NCI-H446 (cell line): ENCODE measurements around the gene SARS2.
"Not testable (repeated sequence)": the region's sequence is repeated elsewhere in the genome, so short reads cannot be mapped to it uniquely, and the experiment has no call there.

Experiments used
- DNase-seq, 2 experiments: peaks; one replicate each; lab custom pipeline; 2025; lab: John Stamatoyannopoulos, UW

The SARS2 gene

GRCh38 chr19:38946229-38947010 is 15.9 kb upstream of the SARS2 start:
- peak in 1 of 2 experiments; percentile 33 for DNase-seq

- no peak for DNase-seq
Measured at GRCh38 chr19:38945562-38946228, 15.1 kb upstream of the SARS2 start.

- no peak for DNase-seq
Measured at GRCh38 chr19:38944981-38945506, 14.5 kb upstream of the SARS2 start.

- DNase-seq: no peak
Measured at GRCh38 chr19:38942471-38943181, 12.1 kb upstream of the SARS2 start.

- DNase-seq: no peak
Measured at GRCh38 chr19:38941979-38942378, 11.4 kb upstream of the SARS2 start.

- not testable (repeated sequence) for DNase-seq
Measured at GRCh38 chr19:38941466-38941865, 10.9 kb upstream of the SARS2 start.

- DNase-seq: no peak
Measured at GRCh38 chr19:38939957-38940356, 9.4 kb upstream of the SARS2 start.

GRCh38 chr19:38933544-38933943 is 3.0 kb upstream of the SARS2 start:
- DNase-seq: no peak

GRCh38 chr19:38932425-38933179 is 2.0 kb upstream of the SARS2 start:
- peak; percentile 10 to 61 for DNase-seq

- no peak for DNase-seq
Measured at GRCh38 chr19:38931521-38931793, 894 bp upstream of the SARS2 start.

- DNase-seq: peak; percentile 99 to 100
Measured at GRCh38 chr19:38930776-38931520, 385 bp upstream of the SARS2 start, which contains the start of gene MRPS12. TSS of gene MRPS12 (plus strand) at chr19:38930944. CDS start at chr19:38931295, 351 bp downstream.

GRCh38 chr19:38928391-38929001 is 2.1 kb downstream of the SARS2 start:
- DNase-seq: no peak

GRCh38 chr19:38924388-38924787 is 6.2 kb downstream of the SARS2 start:
- no peak for DNase-seq

GRCh38 chr19:38922482-38922881 is 8.1 kb downstream of the SARS2 start:
- DNase-seq: no peak

GRCh38 chr19:38921420-38922274 is 8.9 kb downstream of the SARS2 start:
- DNase-seq: no peak

GRCh38 chr19:38920602-38921419 is 9.8 kb downstream of the SARS2 start:
- no peak for DNase-seq

- no peak for DNase-seq
Measured at GRCh38 chr19:38919837-38920601, 10.5 kb downstream of the SARS2 start.

- no peak for DNase-seq
Measured at GRCh38 chr19:38918526-38918925, 12.0 kb downstream of the SARS2 start.
